GM12891 (cell line): Measurements from ENCODE around the gene EIF2S3B.

Experiments
- PAX5 ChIP-seq: IDR thresholded peaks from 2 replicates; pipeline ENCODE4 v1.6.1; 2011; ENCODE audit warnings: low read length, moderate library complexity, mild to moderate bottlenecking; ENCODE audit not compliant: insufficient read depth, severe bottlenecking
- POLR2A ChIP-seq: IDR thresholded peaks from 2 replicates; pipeline ENCODE4 v1.6.1; 2011; ENCODE audit warnings: low read depth, low read length, control low read depth
- POLR2AphosphoS5 ChIP-seq: IDR thresholded peaks from 2 replicates; pipeline ENCODE4 v1.6.1; 2011; ENCODE audit warnings: low read depth, low read length, control low read depth
- POU2F2 ChIP-seq: IDR thresholded peaks from 2 replicates; pipeline ENCODE4 v1.6.1; 2011; ENCODE audit warnings: low read depth, mild to moderate bottlenecking, control low read depth, low read length, moderate library complexity
- SPI1 ChIP-seq: IDR thresholded peaks from 2 replicates; pipeline ENCODE4 v1.6.1; 2011; ENCODE audit warnings: low read depth, low read length, control low read depth
- TAF1 ChIP-seq: IDR thresholded peaks from 2 replicates; pipeline ENCODE4 v1.6.1; 2011; ENCODE audit warnings: low read depth, low read length, control low read depth

DNA sequence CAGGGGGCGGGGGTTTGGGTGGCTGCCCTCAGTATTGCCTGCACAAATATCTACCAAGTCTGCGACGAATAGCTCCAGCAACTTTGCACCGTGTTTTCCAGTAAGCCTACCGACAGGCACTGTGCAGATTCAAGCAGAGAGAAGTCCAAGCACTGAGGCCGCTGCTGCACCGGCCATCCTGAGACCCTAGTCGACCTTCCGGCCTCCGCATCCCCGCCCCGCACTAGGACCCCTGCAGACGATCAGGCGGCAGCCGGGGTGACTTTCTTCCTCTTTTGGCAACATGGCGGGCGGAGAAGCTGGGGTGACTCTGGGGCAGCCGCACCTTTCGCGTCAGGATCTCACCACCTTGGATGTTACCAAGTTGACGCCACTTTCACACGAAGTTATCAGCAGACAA is at the start of gene EIF2S3B:
- TF ChIP-seq POLR2A = no peak
- no peak for TF ChIP-seq POU2F2
- no peak for TF ChIP-seq TAF1
- TF ChIP-seq POLR2AphosphoS5 = no peak
- no peak for TF ChIP-seq PAX5
- TF ChIP-seq SPI1 = no peak
